ENCODE measurements around the gene PRR29.

DNA sequence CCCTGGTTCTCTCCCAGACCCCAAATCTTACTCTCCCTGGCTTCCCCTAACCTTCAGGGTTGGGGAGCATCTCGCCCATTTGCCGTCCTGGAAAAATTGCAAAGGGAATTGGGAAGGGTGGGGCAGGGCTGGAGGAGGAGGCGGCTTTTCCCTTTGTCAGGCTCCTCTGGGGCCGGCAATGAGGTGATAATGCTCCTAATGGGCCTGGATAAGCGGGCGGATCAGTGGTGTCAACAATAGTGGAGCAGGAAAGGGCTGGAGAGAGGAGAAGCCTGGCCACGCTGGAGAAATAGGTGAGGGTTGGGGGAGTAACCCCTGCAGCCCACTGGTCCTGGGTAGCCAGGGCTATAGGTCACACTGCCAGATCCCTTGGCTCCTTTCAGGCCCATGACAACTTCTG lies 37.7 kb upstream of the PRR29 start:
- TF ChIP-seq, protein P1, sequence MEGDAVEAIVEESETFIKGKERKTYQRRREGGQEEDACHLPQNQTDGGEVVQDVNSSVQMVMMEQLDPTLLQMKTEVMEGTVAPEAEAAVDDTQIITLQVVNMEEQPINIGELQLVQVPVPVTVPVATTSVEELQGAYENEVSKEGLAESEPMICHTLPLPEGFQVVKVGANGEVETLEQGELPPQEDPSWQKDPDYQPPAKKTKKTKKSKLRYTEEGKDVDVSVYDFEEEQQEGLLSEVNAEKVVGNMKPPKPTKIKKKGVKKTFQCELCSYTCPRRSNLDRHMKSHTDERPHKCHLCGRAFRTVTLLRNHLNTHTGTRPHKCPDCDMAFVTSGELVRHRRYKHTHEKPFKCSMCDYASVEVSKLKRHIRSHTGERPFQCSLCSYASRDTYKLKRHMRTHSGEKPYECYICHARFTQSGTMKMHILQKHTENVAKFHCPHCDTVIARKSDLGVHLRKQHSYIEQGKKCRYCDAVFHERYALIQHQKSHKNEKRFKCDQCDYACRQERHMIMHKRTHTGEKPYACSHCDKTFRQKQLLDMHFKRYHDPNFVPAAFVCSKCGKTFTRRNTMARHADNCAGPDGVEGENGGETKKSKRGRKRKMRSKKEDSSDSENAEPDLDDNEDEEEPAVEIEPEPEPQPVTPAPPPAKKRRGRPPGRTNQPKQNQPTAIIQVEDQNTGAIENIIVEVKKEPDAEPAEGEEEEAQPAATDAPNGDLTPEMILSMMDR (IDR thresholded peaks at IDR 0.05), result no peak
- TF ChIP-seq POLR2A (IDR thresholded peaks at IDR 0.05), result no peak
